Caco-2 (cell line): ENCODE measurements around the gene CD19. TPM values are rescaled to one million over a fixed set of nuclear protein-coding genes. Genes with fewer than 3 reads are reported as not detected.
"Not testable (repeated sequence)": the region's sequence is repeated elsewhere in the genome, so short reads cannot be mapped to it uniquely, and the experiment has no call there.

Experiments
- BruUV-seq: library from RNA; stranded (reverse); fragments of 400-500 nt; replicated peaks from 2 replicates; lab custom pipeline; 2021; lab: Mats Ljungman, UMichigan
- CTCF ChIA-PET: fragments of 300-600 bp; sonication (Branson Sonifier 250); formaldehyde crosslinking; loops from one replicate; lab custom pipeline; 2022; ENCODE audit warnings: antibody characterized with exemption; lab: Charles Lee
- POLR2A ChIA-PET: fragments of 300-600 bp; sonication (Branson Sonifier 250); formaldehyde crosslinking; loops from one replicate; lab custom pipeline; 2022; ENCODE audit warnings: antibody characterized with exemption; lab: Charles Lee
- DNase-seq, 2 experiments: peaks; one replicate each; pipeline versions ENCODE4 v3.0.0 to v3.0.0-alpha.2; 2020 to 2022
- H3K27me3 ChIP-seq: replicated peaks from 2 replicates; pipeline ENCODE4 v1.6.0; 2011; ENCODE audit warnings: low read length; ENCODE audit not compliant: control insufficient read depth, insufficient read depth
- H3K36me3 ChIP-seq: 2 replicates; pipeline ENCODE4 v1.5.1; 2011; ENCODE audit warnings: low read length; ENCODE audit not compliant: control insufficient read depth, insufficient read depth
- H3K4me1 ChIP-seq: fragments of 250-450 bp; sonication (Bioruptor Pico); 2 replicates; pipeline ENCODE4 v1.5.1; 2020; ENCODE audit warnings: mild to moderate bottlenecking
- H3K4me3 ChIP-seq: 2 replicates; pipeline ENCODE4 v1.5.1; 2011; ENCODE audit warnings: low read depth, mild to moderate bottlenecking, control low read depth, low read length
- H3K9me3 ChIP-seq: fragments of 250-450 bp; sonication (Bioruptor Pico); 2 replicates; pipeline ENCODE4 v1.5.1; 2020; ENCODE audit warnings: mild to moderate bottlenecking, moderate library complexity
- H3K27ac Mint-ChIP-seq: one replicate; pipeline ENCODE4 v1.8.0; 2022; ENCODE audit warnings: mixed read lengths; ENCODE audit not compliant: unreplicated experiment
- H3K27me3 Mint-ChIP-seq: one replicate; pipeline ENCODE4 v1.8.0; 2022; ENCODE audit warnings: mixed read lengths; ENCODE audit not compliant: insufficient read depth, unreplicated experiment
- H3K36me3 Mint-ChIP-seq: one replicate; pipeline ENCODE4 v1.8.0; 2022; ENCODE audit warnings: mild to moderate bottlenecking, mixed read lengths; ENCODE audit not compliant: insufficient read depth, unreplicated experiment
- H3K4me1 Mint-ChIP-seq: one replicate; pipeline ENCODE4 v1.8.0; 2022; ENCODE audit warnings: low read depth, mixed read lengths; ENCODE audit not compliant: unreplicated experiment
- H3K4me3 Mint-ChIP-seq: one replicate; pipeline ENCODE4 v1.8.0; 2022; ENCODE audit warnings: mild to moderate bottlenecking, moderate library complexity, mixed read lengths; ENCODE audit not compliant: unreplicated experiment
- H3K9me3 Mint-ChIP-seq: one replicate; pipeline ENCODE4 v1.8.0; 2022; ENCODE audit warnings: mixed read lengths; ENCODE audit not compliant: unreplicated experiment
- intact Hi-C: fragments of 100-400 bp; cut with micrococcal nuclease; formaldehyde crosslinking; loops from one replicate; pipeline ENCODE4 v1.10.0; 2022; ENCODE audit not compliant: unreplicated experiment
- total RNA-seq: library from RNA; stranded (reverse); gene quantifications from 2 replicates; pipeline ENCODE4 v1.2.3, GENCODE V29; 2022
- TF ChIP-seq, protein P1 (sequence below), 2 experiments: fragments of 200-600 bp in 1 of 2; IDR thresholded peaks; 1 replicate in 1 of 2; 2 replicates in 1 of 2; pipeline versions ENCODE4 v1.5.1 to v1.8.0; 2011 to 2022; ENCODE audit warnings: antibody characterized with exemption in 1 of 2, control low read depth in 1 of 2, inconsistent platforms in 1 of 2, low read depth in 1 of 2, low read length in 1 of 2, mild to moderate bottlenecking in 1 of 2, moderate library complexity in 1 of 2; ENCODE audit not compliant: insufficient read depth in 1 of 2, severe bottlenecking in 1 of 2, unreplicated experiment in 1 of 2

CD19 gene
- total RNA-seq, 1 experiment from 2014 or later = not detected

DNA sequence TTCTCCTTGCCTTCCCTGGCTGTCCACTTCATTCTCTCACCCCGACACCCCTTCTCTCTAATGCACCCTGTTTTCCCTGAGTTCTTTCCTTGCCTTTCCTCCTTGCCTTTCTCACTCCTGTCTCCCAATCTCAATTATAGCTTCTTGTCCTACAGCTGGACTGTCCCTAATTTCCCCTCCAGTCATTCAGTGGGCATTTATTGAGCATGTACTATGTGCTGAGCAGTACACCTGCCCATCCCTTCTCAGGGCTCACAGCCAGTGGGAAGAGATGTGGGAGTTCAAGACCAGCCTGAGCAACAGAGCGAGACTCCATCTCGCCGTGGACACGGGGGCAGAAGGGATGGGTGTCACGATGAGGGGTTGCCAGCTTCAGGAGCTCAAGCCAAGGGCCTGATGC is 47.7 kb upstream of the CD19 start:
- Histone ChIP-seq H3K4me3 (no peak overlapping the region), H3K36me3 (peaks cover 1% of the 10 kb centered on the region; the same call in 1 of the 2 replicates), H3K27me3 (no peaks in the 10 kb centered on the region), H3K4me1 (no peaks in the 10 kb centered on the region), H3K9me3 (no peaks in the 10 kb centered on the region)
- Mint-ChIP-seq H3K4me3 (no peak overlapping the region), H3K9me3 (no peaks in the 10 kb centered on the region), H3K27me3 (no peaks in the 10 kb centered on the region), H3K4me1 (no peaks in the 10 kb centered on the region), H3K27ac (peak overlapping the region; percentile 4), H3K36me3 (peaks cover 8% of the 10 kb centered on the region)
- BruUV-seq = no TSS peak
- no peak for DNase-seq
- POLR2A ChIA-PET = no interaction called here
- CTCF ChIA-PET = no interaction called here
- TF ChIP-seq, protein P1, sequence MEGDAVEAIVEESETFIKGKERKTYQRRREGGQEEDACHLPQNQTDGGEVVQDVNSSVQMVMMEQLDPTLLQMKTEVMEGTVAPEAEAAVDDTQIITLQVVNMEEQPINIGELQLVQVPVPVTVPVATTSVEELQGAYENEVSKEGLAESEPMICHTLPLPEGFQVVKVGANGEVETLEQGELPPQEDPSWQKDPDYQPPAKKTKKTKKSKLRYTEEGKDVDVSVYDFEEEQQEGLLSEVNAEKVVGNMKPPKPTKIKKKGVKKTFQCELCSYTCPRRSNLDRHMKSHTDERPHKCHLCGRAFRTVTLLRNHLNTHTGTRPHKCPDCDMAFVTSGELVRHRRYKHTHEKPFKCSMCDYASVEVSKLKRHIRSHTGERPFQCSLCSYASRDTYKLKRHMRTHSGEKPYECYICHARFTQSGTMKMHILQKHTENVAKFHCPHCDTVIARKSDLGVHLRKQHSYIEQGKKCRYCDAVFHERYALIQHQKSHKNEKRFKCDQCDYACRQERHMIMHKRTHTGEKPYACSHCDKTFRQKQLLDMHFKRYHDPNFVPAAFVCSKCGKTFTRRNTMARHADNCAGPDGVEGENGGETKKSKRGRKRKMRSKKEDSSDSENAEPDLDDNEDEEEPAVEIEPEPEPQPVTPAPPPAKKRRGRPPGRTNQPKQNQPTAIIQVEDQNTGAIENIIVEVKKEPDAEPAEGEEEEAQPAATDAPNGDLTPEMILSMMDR (IDR thresholded peaks at IDR 0.05; ENCODE audit: insufficient read depth in 1 of 2, low read depth in 1 of 2, low read length in 1 of 2, severe bottlenecking in 1 of 2, unreplicated experiment in 1 of 2) = no peak
- intact Hi-C loops = no loop called here

DNA sequence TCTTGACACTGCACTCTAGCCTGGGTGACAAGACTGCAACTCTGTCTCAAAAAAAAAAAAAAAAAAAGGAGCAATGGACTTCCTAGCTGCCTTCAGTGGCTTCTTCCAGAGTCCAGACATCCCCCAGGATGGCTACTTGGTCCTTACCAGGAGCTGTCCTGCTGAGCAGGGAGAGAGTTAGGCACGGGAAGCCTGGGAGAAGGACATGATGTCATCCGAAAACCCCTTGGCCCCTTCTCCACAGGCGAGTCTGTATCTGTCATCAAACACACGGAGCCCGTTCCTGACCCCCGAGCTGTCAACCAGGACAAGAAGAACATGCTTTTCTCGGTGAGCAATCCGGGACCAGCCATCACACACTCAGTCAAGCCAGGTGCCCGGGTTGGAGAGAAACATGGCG is 44.8 kb upstream of the CD19 start:
- Mint-ChIP-seq H3K4me3 (no peak overlapping the region), H3K9me3 (no peaks in the 10 kb centered on the region), H3K27ac (no peak overlapping the region), H3K4me1 (no peaks in the 10 kb centered on the region), H3K27me3 (no peaks in the 10 kb centered on the region), H3K36me3 (no peaks in the 10 kb centered on the region)
- no TSS peak for BruUV-seq
- Histone ChIP-seq H3K27me3 (no peaks in the 10 kb centered on the region), H3K36me3 (no peaks in the 10 kb centered on the region), H3K9me3 (no peaks in the 10 kb centered on the region), H3K4me1 (no peaks in the 10 kb centered on the region), H3K4me3 (no peak overlapping the region)
- intact Hi-C loops = no loop called here
- ChIA-PET POLR2A (no interaction called here), CTCF (no interaction called here)
- DNase-seq = no peak
- TF ChIP-seq, protein P1 (IDR thresholded peaks at IDR 0.05; ENCODE audit: insufficient read depth in 1 of 2, low read depth in 1 of 2, low read length in 1 of 2, severe bottlenecking in 1 of 2, unreplicated experiment in 1 of 2) = no peak

DNA sequence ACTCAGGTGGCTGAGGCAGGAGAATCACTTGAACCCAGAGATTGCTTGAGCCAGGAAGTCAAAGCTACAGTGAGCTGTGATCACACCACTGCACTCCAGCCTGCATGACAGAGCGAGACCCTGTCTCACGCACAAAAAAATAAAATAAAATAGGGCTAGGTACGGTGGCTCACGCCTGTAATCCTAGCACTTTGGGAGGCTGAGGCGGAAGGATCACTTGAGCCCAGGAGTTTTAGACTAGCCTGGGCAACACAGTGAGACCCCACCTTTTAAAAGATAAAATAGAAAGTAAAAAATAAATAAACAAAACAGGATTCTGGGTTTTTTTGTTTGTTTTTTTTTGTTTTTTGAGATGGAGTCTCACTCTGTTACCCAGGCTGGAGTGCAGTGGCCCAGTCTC is 41.4 kb upstream of the CD19 start:
- H3K4me3 ChIP-seq, DNase-seq, H3K27me3 ChIP-seq, BruUV-seq, H3K4me1 ChIP-seq, H3K27ac Mint-ChIP-seq, CTCF ChIA-PET, intact Hi-C loops, H3K9me3 Mint-ChIP-seq, H3K9me3 ChIP-seq, H3K4me3 Mint-ChIP-seq, POLR2A ChIA-PET, H3K27me3 Mint-ChIP-seq, H3K4me1 Mint-ChIP-seq, H3K36me3 ChIP-seq, H3K36me3 Mint-ChIP-seq: not testable (repeated sequence)
